Adipose tissue (tissue), 3 donors: ENCODE measurements around the gene GAPT. TPM values are rescaled to one million over a fixed set of nuclear protein-coding genes. Genes with fewer than 3 reads are reported as not detected.

Experiments used
- H3K27ac ChIP-seq: one replicate; pipeline ENCODE4 v1.5.1; 2013; ENCODE audit warnings: low read depth, low read length
- WGBS, 3 donors: extraction: QIAGEN DNeasy Blood & Tissue Kit; methylation state at CpG; one replicate each; pipeline ENCODE4 v1.1.7; 2013; 5-methylcytosine and 5-hydroxymethylcytosine counted together
- polyA plus RNA-seq, 3 donors: library from polyadenylated mRNA; stranded (reverse); fragments of 200-250 nt; gene quantifications; one replicate each; pipeline ENCODE4 v1.2.3, GENCODE V29; 2013
- donor health status: healthy with polysubstance abuse.
- donor health status: Bipolar disorder and iron deficiency.
- donor health status: healthy.

Gene GAPT
- 1 to 10 TPM in 2 of 3 donors, under 1 TPM in 1; 0.32 to 1.1 (median 1.0) TPM for polyA plus RNA-seq

DNA sequence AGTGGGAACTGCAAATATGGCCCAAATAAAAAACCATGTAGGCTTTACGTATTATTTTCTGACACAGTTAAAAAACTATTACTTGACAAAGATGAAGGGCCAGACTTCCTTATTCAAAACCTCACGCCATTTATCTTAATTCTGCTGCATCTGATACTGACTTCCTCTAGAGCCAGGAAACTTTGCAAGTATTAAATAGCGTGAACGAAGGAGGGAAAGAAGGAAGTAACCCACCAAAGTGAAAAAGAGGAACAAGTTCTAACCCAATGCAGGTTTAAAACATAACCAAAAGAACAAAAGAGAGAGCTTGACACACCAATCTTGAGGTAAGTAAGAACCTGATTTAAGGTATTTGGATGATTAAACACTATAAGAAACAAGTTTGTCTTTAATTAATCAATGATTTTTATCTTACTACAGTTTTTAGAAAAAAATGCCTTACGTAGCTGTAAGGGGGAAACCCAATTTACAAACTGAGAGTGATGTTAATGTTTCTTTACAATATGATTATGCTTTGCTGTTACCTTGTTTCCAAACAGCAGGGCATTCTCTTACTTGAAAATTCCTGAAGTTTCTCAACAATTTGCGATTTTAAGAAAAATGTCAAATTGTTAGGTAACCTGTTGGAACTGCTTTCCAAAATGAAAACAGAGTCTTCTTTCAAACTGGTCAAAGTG is at the start of gene GAPT:
Gene GAPT (plus strand): TSS at position 220 of the 677 bp plus-strand sequence. CDS start 3,102 bp downstream, outside the sequence.
- H3K27ac ChIP-seq = no peak within 1 kb of the TSS
- WGBS, 3 donors = 48 to 61% (median 61%) methylated on average over 6 of the region's 6 CpGs

DNA sequence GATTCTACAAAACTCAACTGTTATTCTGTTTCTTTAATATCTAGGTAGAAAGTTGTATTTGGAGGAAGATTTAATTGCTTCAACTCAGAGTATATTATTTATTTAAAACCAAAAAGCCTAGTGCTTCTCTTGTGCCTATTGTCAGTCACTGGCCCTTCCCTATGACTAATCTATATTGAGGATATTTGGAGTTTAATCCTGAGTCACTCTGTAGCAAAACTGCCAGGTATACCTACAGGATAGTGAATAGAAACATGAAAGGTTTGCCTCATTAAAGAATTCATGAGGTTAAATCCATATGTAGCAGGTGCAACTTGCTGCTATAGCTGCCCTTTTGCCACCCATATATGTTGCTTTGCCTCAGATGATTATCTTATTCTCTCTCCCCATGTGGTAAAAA is 46.4 kb upstream of the GAPT start:
- no peak overlapping the region for H3K27ac ChIP-seq

DNA sequence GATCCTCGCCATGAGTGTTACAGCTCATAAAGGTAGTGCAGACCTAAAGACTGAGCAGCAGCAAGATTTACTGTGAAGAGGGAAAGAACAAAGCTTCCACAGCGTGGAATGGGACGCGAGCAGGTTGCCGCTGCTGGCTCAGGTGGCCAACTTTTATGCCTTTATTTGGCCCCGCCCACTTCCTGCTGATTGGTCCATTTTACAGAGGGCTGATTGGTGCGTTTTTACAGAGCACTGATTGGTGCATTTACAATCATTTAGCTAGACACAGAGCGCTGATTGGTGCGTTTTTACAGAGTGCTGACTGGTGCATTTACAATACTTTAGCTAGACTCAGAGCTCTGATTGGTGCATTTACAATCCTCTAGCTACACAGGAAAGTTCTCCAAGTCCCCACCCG is 45.2 kb upstream of the GAPT start:
- H3K27ac ChIP-seq = no peak overlapping the region
- 87 to 92% (median 89%) methylated on average over 10 of the region's 10 CpGs for WGBS, 3 donors

DNA sequence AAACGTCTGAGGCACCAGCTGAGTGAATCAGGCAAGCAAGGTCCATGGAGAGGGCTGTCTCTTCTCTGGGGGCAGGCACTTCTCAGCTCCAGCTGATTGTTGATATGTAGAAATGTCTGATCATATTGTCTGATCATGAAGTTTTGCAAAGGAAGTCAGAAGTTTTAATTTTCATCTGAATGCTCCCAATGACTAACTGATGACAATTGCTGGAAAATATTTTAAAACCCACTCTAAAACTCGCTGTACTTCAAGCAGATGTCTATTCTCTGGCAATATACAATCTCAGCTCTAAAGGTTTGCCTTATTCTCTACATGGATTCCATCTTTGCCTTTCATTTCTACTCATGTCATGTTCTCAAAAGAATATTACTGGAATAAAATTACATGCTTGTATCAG is 44.0 kb upstream of the GAPT start:
- no peak overlapping the region for H3K27ac ChIP-seq
- 74 to 86% (median 82%) methylated on average over 2 of the region's 2 CpGs for WGBS, 3 donors

DNA sequence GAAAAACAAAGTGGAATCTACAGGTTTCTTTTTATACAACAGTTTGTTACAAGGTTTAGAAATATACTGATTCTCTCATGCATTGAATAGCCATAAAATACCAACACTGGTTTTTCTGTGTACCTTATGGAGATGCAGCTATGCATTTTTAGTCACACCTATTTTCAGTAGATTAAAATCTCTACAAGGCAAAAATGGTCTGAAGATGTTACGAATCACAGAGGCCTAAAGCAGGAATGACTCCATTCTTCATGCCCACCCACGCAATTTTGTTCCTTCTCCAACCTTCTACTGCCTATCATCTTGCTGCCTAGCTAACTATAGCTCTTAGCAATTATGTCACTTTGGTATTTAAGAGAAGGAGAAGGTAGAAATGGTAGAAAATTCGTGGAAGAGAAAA is 41.2 kb upstream of the GAPT start:
- WGBS, 3 donors = 86 to 93% (median 91%) methylated on average over 3 of the region's 3 CpGs
- no peak overlapping the region for H3K27ac ChIP-seq

DNA sequence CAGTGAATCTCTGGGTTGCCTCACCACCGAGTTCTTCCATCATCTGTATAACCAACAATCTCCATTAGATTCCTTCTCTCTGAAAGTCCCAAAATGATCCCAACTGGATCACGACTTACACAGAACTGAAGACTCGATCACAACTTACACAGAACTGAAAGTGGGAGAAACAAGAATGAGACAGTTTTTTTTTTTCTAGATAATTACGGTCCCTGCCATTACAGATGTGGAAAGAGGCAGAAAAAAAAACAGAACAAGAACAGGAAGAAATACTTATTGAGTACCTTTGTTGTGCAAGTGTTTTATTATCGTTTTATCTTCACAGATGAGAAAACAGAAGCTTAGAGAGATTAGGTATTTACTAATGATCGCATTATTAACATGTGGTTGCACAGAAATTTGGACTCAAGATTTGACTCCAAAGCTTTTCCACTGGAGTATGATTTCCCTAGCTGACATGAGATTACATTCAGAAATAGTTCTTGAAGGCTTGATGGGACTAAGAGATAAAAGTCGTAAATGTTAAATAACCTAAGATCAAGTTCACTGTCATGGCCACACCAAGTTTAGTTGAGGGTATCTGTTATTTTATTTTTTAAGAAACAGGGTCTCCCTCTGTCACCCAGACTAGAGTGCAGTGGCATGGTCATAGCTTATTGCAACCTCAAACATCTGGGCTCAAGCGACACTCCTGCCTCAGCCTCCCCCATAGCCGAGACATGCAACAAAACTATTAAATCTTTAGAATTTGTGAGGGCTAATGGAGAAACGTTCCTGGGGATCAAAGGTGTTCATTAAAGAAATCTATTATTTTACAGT is 40.2 kb upstream of the GAPT start:
- WGBS, 3 donors = 67 to 76% (median 71%) methylated on average over 10 of the region's 10 CpGs
- H3K27ac ChIP-seq = no peak overlapping the region

DNA sequence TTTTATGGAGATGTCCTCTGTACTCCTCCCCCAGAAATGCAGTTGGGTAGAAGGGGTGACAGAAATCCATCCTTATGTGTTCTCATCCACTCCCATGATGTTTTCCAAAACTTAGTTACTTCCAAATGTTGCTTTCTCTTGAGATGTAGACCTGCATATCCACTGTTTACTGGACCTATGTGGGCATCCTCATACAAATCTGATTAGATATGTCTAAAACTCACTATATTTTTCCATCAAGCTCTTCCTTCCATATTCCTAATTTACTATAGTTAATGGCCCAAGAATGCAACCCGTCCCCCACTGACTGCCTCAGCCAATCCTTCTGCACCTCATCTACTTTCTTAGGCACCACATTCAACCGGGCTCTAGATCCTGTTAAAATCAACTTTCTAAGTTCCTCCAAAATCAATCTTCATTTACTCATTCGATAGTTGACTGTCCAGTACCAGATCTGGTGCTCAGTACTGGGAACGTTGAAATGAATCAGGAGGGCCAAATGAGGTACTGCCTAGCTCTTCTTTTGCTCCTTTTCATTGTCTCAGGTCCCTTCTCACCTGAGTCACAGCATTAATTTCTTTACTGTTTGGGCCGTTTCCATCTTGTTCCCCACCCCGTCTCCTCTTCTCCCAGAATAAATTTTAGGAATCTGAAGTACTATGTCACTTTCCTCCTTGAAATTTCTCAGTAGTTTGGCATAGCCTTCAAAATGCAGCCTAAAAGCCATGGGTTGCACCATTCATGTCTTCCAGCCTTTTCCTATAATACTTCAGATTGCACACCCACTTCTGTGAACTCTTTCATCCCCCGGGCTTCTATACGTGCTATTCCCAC is 39.3 kb upstream of the GAPT start:
- WGBS, 3 donors = 91 to 93% (median 92%) methylated on average over 8 of the region's 8 CpGs
- no peak overlapping the region for H3K27ac ChIP-seq

DNA sequence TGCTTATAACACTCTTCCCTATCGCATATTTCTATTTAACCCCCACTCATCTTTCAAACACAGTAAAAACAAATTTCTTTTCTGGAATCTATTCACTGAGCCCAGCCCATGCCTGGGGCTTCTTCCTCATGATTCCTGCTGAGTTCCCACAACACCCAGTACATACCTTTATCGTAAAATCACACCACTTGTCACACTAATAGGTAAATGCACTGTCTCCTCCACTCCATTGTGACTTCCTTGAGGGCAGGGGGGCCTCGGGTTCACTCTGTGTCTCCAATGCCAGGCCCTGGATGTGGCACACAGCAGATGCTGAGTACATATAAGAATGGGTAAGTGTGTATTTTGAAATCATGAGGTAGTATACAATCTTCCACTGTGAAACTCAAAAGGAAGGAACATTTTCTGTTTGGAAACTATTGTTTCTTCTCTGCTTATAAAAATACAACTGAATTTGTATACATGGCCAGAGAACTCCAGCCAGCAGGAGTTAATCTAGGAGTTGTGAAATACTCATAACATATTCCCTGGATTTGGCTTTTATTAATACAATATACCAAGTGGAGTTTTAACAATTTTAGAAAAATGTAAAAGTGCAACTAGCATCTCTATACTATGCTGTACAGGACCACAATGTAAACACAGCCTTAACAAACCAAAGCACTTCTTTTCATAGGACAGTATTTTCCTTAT is 38.5 kb upstream of the GAPT start:
- 89 to 93% (median 92%) methylated on average over 3 of the region's 3 CpGs for WGBS, 3 donors

DNA sequence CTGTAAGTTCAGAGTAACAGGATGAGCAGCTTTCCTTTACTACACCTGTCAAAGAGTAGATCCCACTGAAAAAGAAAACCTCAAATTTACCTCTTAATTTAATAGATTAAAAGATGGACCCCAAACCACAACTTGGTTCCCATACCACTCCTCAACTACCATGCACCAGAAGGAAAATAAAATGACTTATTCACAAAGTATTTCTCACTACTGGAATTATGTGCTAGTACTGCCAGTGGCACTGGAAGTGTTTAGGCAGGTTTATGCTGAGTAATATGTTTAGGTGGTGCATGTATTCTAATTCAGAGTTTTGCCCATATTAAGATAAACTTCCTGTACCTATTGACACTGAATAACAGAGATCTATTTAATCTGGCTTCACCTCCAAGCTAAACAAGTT is 37.9 kb upstream of the GAPT start:
- H3K27ac ChIP-seq = no peak overlapping the region

More for the DNA sequence above, 38.5 kb upstream of the GAPT start:
- no peak overlapping the region for H3K27ac ChIP-seq

DNA sequence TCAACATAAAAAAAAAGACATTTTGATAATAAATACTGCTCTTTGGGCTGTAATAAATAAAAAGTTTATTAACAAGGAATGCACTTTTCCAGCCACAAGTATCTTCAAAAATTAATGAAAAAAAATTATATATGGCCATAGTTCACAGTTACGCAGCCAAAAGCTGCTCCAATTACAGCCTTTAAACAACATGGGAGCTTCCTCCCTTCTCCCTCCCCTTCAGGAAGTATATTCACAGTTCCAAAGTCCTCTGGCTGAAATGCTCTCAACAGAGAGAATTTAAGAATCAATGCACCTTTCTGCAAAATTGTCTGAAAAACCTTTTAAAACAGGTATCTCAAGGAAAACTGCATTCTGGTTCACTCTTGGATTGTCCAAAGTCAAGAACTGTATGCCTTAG is 37.2 kb upstream of the GAPT start:
- 82 to 97% (median 84%) methylated on average over 1 of the region's 1 CpG for WGBS, 3 donors
- no peak overlapping the region for H3K27ac ChIP-seq

DNA sequence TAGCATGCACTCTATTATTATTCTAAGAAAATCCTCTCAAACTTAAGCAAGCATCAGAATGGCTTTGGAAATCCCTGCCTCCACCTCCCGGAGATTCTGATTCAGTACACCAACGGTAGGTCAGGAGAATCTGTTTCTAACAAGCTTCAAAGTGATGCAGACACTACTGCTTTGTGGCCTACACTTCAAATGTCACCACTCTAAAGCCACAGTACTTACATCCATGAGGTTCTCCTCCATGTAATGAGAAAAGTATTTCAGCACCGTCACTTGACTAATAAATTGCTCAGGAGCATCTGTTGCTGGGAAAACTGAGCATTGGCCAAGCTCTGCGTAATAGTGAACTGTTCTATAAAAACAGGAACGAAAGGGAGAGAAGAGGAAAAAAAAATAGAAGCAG is 36.2 kb upstream of the GAPT start:
- 72 to 79% (median 75%) methylated on average over 5 of the region's 5 CpGs for whole genome bisulfite sequencing, 3 donors
- no peak overlapping the region for H3K27ac ChIP-seq

DNA sequence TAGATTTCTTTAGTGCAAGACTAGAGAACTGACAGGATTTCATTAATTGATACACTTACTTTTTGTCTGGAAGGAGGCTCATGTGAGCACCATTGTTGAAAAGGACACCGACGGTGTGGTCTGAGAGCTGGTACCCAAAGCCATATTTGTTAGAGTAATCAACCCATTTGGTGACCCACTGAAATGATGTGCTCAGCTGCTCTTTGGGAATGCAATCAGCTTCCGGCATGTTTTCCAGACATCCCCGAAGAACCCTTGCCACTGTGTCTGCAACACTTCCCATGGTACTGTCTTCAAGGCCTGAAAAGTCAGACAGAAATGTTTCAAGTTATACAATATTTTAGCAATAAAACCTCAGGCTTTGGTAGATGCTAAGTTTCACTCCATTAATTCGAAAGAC is 35.8 kb upstream of the GAPT start:
- WGBS, 3 donors = 84 to 91% (median 87%) methylated on average over 5 of the region's 5 CpGs
- H3K27ac ChIP-seq = no peak overlapping the region

DNA sequence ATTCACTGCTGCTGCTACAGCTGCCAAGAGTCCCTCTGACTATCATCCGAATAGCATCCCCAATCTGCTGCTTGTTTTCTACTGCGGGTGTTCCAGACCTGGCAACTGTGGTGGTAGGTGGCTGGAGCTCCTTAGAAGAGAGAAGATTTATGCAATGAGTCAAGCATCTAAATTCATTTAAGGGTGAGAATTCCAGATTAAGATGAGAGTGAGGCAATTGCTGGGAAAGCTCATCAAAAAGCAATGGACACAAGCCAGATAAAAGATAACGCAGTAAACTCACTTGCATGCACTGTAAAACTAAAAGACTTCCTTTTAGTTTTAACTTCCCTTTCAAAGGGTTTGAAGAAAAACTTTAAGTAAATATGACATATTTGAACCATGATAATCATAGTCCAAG is 35.2 kb upstream of the GAPT start:
- no peak overlapping the region for H3K27ac ChIP-seq
- 51 to 77% (median 68%) methylated on average over 3 of the region's 3 CpGs for WGBS, 3 donors

DNA sequence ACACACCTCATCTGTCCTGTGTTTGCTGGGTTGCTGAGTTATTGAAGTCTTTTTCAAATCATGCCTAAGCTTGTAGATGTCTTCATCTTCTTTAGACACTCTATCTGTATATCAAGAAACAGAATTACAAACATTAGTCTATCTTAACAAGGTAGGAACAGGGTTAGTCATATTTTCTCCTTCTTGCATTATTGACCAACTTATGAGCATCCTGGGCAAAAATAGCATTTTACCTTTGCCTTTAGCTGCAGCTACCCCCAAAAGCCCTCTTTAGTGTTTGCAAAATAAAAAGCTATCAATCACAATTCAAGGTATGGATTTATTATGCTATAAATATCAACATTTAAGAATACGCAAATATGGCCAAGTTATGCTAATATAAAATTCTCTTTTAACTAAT is 34.7 kb upstream of the GAPT start:
- 80 to 86% (median 84%) methylated on average over 1 of the region's 1 CpG for WGBS, 3 donors
- H3K27ac ChIP-seq = no peak overlapping the region

DNA sequence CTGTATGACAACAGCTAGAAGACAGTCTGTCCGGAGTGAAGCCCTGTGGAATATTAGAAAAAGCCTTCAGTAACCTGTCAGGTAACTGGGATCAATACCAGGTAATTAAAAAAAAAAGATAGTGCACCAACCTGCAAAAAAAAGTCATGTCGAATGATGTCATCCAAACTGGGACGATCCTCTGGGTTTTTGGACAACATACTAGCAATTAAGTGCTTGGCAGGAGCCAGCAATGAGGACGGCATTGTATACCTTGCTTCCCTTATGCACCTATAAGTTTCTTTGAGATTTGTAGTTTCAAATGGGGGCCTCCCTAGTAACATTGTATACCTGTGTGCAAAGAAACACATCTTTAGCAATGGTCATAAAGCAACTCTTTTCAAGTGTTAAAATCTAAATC is 34.2 kb upstream of the GAPT start:
- no peak overlapping the region for H3K27ac ChIP-seq
- 56 to 65% (median 64%) methylated on average over 4 of the region's 4 CpGs for WGBS, 3 donors

DNA sequence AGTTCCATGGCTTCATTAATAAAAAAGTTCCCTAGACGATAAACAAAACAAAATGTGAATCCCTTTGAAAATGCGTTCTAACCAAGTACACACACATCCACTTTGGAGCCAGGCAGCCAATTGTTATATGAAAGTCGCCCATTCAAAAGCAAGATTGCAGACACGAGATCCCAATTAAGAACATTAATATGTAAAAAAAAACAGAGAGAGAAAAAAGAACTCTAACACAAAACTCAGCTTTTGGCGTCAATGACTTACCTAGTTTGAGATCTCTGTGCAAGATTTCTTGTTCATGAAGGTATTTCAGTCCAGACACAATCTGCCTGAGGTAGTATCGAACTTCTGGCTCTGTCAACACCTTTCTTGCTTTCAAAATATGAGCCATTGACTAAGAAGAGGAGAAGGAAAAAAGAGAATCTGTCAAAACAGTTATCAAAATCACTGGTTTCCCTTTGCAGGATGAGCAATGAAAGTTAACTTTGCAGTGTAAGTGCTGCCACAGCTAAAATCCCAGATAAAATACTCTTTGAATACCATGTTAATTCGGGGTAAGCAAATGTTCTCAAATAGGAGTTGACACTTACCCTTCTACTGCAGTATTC is 33.0 kb upstream of the GAPT start:
- no peak overlapping the region for H3K27ac ChIP-seq
- WGBS, 3 donors = 39 to 46% (median 46%) methylated on average over 7 of the region's 7 CpGs

DNA sequence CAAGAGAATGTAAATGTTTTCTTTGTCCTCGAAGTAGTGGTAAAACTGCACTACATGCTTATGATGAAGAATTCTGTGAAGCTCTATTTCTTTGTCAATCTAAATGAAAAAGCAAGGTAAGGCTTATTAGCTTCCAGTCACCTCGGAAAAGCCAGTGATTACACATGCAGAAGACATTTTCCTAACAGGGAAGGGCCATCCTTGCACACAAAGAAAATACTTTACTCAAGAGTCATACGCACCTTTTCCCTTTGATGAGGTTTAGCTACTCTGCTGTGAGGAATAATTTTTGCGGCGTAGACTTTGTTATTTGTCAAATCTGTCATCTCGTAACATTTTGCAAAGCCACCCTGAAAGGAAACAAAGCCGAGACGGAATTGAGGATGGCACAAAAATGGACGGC is 32.5 kb upstream of the GAPT start:
- no peak overlapping the region for H3K27ac ChIP-seq
- WGBS, 3 donors = 7 to 11% (median 9%) methylated on average over 9 of the region's 9 CpGs
